Measurements from ENCODE around the gene LRBA. TPM values are rescaled to one million over a fixed set of nuclear protein-coding genes. Genes with fewer than 3 reads are reported as not detected.

LRBA gene
- total RNA-seq, 4 donors from 2014 or later: 28.3 to 38.2 (median 32.1) TPM

- no peak for TF ChIP-seq CTCF (IDR thresholded peaks at IDR 0.05; ENCODE audit: low read depth)
Observed at GRCh38 chr4:150580306-150580705, 434.8 kb downstream of the LRBA start.

- no peak for TF ChIP-seq CTCF (IDR thresholded peaks at IDR 0.05; ENCODE audit: low read depth)
Observed at GRCh38 chr4:150579551-150580234, 435.4 kb downstream of the LRBA start.

GRCh38 chr4:150578745-150579501 is 436.2 kb downstream of the LRBA start:
- TF ChIP-seq CTCF (IDR thresholded peaks at IDR 0.05; ENCODE audit: low read depth): no peak

GRCh38 chr4:150577796-150578195 is 437.3 kb downstream of the LRBA start:
- no peak for TF ChIP-seq CTCF (IDR thresholded peaks at IDR 0.05; ENCODE audit: low read depth)

GRCh38 chr4:150574678-150575077 is 440.4 kb downstream of the LRBA start:
- TF ChIP-seq CTCF (IDR thresholded peaks at IDR 0.05; ENCODE audit: low read depth): no peak

GRCh38 chr4:150573534-150573933 is 441.6 kb downstream of the LRBA start:
- no peak for TF ChIP-seq CTCF (IDR thresholded peaks at IDR 0.05; ENCODE audit: low read depth)

GRCh38 chr4:150572704-150573504 is 442.2 kb downstream of the LRBA start:
- no peak for TF ChIP-seq CTCF (IDR thresholded peaks at IDR 0.05; ENCODE audit: low read depth)
